Sigmoid colon (tissue), 7 donors: ENCODE data around the gene PRM1. TPM values are rescaled to one million over a fixed set of nuclear protein-coding genes. Genes with fewer than 3 reads are reported as not detected.

Source experiments
- DNase-seq: peaks from one replicate; pipeline ENCODE4 v3.0.0-alpha.2; 2019
- H3K27ac ChIP-seq, 4 donors: fragments of 200-600 bp; sonication (generic); one replicate each; pipeline ENCODE4 v1.5.1; 2016 to 2019; ENCODE audit warnings: mild to moderate bottlenecking in 1 of 4
- H3K27me3 ChIP-seq, 3 donors: fragments of 200-600 bp; sonication (generic); one replicate each; pipeline ENCODE4 v1.5.1; 2019; ENCODE audit warnings: mild to moderate bottlenecking in 1 of 3
- H3K36me3 ChIP-seq, 4 donors: fragments of 200-600 bp; sonication (generic); one replicate each; pipeline ENCODE4 v1.5.1; 2016 to 2019
- H3K4me1 ChIP-seq, 4 donors: fragments of 200-600 bp; sonication (generic); one replicate each; pipeline ENCODE4 v1.5.1; 2017 to 2019
- H3K4me3 ChIP-seq, 4 donors: fragments of 200-600 bp; sonication (generic); one replicate each; pipeline ENCODE4 v1.5.1; 2017 to 2019; ENCODE audit warnings: mild to moderate bottlenecking in 2 of 4, moderate library complexity in 1 of 4
- H3K9me3 ChIP-seq, 4 donors: fragments of 200-600 bp in 3 of 4; sonication (generic) in 3 of 4; one replicate each; pipeline versions ENCODE4 v1.5.1 to v1.6.1; 2013 to 2019
- EP300 ChIP-seq, 4 donors: sonication (generic); formaldehyde crosslinking; IDR thresholded peaks; one replicate each; pipeline ENCODE4 v1.6.1; 2017; ENCODE audit warnings: antibody characterized with exemption in 4 of 4
- POLR2A ChIP-seq, 2 donors: fragments of 450-650 bp; IDR thresholded peaks; one replicate each; pipeline ENCODE4 v1.6.1; 2016; ENCODE audit warnings: antibody characterized with exemption in 2 of 2, mild to moderate bottlenecking in 2 of 2, moderate library complexity in 2 of 2
- POLR2AphosphoS5 ChIP-seq, 4 donors: sonication (generic); formaldehyde crosslinking; IDR thresholded peaks; one replicate each; pipeline ENCODE4 v1.6.1; 2017; ENCODE audit warnings: antibody characterized with exemption in 4 of 4
- WGBS, 2 donors: extraction: QIAGEN DNeasy Blood & Tissue Kit; methylation state at CpG; one replicate each; pipeline ENCODE4 v1.1.7; 2013; 5-methylcytosine and 5-hydroxymethylcytosine counted together
- intact Hi-C: fragments of 100-400 bp; cut with DNase I; formaldehyde crosslinking; loops from one replicate; pipeline ENCODE4 v1.15.1; 2023
- polyA plus RNA-seq, 3 donors: library from polyadenylated mRNA; stranded (reverse); fragments of 200-250 nt; gene quantifications; one replicate each; pipeline ENCODE4 v1.2.3, GENCODE V29; 2013
- total RNA-seq, 4 donors: library from RNA; depleted of rRNA; stranded (reverse); fragments of >200 nt; gene quantifications; one replicate each; pipeline ENCODE4 v1.1.0, GENCODE V29; 2016
- TF ChIP-seq, protein P1 (sequence below), 4 experiments: fragments of 450-650 bp in 3 of 4; fragments of 200-600 bp in 1 of 4; IDR thresholded peaks; one replicate each; pipeline ENCODE4 v1.5.1; 2016 to 2019; ENCODE audit warnings: antibody characterized with exemption in 4 of 4, mild to moderate bottlenecking in 3 of 4, moderate library complexity in 2 of 4
- donor health status: healthy with polysubstance abuse.
- donor health status: Bipolar disorder and iron deficiency.
- donor health status: healthy.

PRM1 gene
- total and polyA plus RNA-seq, 7 donors: not detected

DNA sequence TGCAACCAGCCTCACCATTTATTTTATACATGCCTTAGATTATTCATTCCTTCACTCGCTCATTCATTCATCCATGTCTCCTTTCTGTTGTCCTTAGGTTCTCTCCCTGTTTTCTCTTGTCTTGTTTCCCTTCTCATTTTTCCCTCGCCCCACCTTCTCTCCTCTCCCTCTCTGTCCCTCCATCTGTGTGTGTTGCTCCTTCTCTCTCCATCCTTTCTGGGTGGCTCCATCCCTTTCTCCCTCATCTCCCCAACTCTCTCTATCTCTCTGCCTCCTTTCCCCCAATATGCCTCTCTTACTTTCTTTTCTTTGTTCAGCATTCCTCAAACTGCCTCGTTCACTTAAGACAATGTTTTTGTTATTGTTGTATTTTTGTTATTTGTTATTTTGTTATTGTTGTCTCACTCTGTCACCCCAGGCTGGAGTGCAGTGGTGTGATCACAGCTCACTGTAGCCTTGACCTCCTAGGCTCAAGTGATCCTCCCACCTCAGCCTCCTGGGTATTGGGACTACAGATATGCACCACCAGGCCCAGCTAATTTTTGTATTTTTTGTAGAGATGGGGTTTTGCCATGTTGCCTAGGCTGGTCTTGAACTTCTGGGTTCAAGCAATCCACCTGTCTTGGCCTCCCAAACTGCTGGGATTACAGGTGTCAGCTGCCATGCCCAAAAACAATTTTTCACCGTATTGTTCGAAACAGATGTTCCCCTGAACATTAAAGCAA lies 39.5 kb downstream of the PRM1 start:
- no peak for DNase-seq
- Histone ChIP-seq H3K27me3 (no peaks in the 10 kb centered on the region), H3K9me3 (no peaks in the 10 kb centered on the region), H3K27ac (no peak overlapping the region), H3K36me3 (no peaks in the 10 kb centered on the region), H3K4me3 (no peak overlapping the region), H3K4me1 (peaks cover 0 to 5% (median 0%) of the 10 kb centered on the region in 4 donors)
- 91 to 92% methylated on average over 5 of the region's 5 CpGs for WGBS, 2 donors
- TF ChIP-seq POLR2AphosphoS5 (IDR thresholded peaks at IDR 0.05): no peak
- no peak for TF ChIP-seq POLR2A (IDR thresholded peaks at IDR 0.05)
- TF ChIP-seq, protein P1, sequence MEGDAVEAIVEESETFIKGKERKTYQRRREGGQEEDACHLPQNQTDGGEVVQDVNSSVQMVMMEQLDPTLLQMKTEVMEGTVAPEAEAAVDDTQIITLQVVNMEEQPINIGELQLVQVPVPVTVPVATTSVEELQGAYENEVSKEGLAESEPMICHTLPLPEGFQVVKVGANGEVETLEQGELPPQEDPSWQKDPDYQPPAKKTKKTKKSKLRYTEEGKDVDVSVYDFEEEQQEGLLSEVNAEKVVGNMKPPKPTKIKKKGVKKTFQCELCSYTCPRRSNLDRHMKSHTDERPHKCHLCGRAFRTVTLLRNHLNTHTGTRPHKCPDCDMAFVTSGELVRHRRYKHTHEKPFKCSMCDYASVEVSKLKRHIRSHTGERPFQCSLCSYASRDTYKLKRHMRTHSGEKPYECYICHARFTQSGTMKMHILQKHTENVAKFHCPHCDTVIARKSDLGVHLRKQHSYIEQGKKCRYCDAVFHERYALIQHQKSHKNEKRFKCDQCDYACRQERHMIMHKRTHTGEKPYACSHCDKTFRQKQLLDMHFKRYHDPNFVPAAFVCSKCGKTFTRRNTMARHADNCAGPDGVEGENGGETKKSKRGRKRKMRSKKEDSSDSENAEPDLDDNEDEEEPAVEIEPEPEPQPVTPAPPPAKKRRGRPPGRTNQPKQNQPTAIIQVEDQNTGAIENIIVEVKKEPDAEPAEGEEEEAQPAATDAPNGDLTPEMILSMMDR (IDR thresholded peaks at IDR 0.05): no peak
- TF ChIP-seq EP300 (IDR thresholded peaks at IDR 0.05): no peak
- intact Hi-C loops: no loop called here

- H3K27ac ChIP-seq: no peak overlapping the region
- 57 to 62% methylated on average over 10 of the region's 10 CpGs for WGBS, 2 donors
- no peaks in the 10 kb centered on the region for H3K9me3 ChIP-seq
Observed at GRCh38 chr16:11240636-11241473, 40.3 kb downstream of the PRM1 start.

GRCh38 chr16:11239644-11240632 lies 41.2 kb downstream of the PRM1 start:
- no peaks in the 10 kb centered on the region for H3K36me3 ChIP-seq
- WGBS, 2 donors: 81 to 84% methylated on average over 10 of the region's 10 CpGs
- no peaks in the 10 kb centered on the region for H3K27me3 ChIP-seq
- no peaks in the 10 kb centered on the region for H3K9me3 ChIP-seq
- H3K4me3 ChIP-seq: no peak overlapping the region
- no peak for DNase-seq
- TF ChIP-seq POLR2AphosphoS5 (IDR thresholded peaks at IDR 0.05) (no peak), EP300 (IDR thresholded peaks at IDR 0.05) (no peak), POLR2A (IDR thresholded peaks at IDR 0.05) (no peak)
- TF ChIP-seq, protein P1 (IDR thresholded peaks at IDR 0.05): no peak
- no peak overlapping the region for H3K27ac ChIP-seq
- intact Hi-C loops: no loop called here
- H3K4me1 ChIP-seq: peaks cover 0 to 5% (median 0%) of the 10 kb centered on the region in 4 donors

More at GRCh38 chr16:11240636-11241473, 40.3 kb downstream of the PRM1 start:
- H3K4me3 ChIP-seq: no peak overlapping the region
- DNase-seq: no peak
- H3K4me1 ChIP-seq: peaks cover 0 to 5% (median 0%) of the 10 kb centered on the region in 4 donors
- TF ChIP-seq EP300 (IDR thresholded peaks at IDR 0.05): no peak
- no peak for TF ChIP-seq POLR2AphosphoS5 (IDR thresholded peaks at IDR 0.05)
- TF ChIP-seq POLR2A (IDR thresholded peaks at IDR 0.05): no peak
- TF ChIP-seq, protein P1 (IDR thresholded peaks at IDR 0.05): no peak
- intact Hi-C loops: no loop called here
- H3K36me3 ChIP-seq: no peaks in the 10 kb centered on the region
- H3K27me3 ChIP-seq: no peaks in the 10 kb centered on the region
